GM12878 (cell line): ENCODE results near the gene SH3BP5.

Experiments used
- CTCF ChIP-seq, 3 experiments: IDR thresholded peaks in 2 of 3; conservative IDR thresholded peaks in 1 of 3; 2 replicates each; pipeline ENCODE4 v1.5.1; 2011; ENCODE audit warnings: low read depth in 3 of 3, low read length in 3 of 3, mild to moderate bottlenecking in 3 of 3, control low read depth in 2 of 3, moderate library complexity in 2 of 3, inconsistent platforms in 1 of 3, mixed read lengths in 1 of 3; ENCODE audit not compliant: control insufficient read depth in 2 of 3, insufficient read depth in 1 of 3; ENCODE audit errors: extremely low read depth in 1 of 3
- EGR1 ChIP-seq, 2 experiments: IDR thresholded peaks; 1 replicate in 1 of 2; 2 replicates in 1 of 2; pipeline ENCODE4 v1.6.1; 2011 to 2012; ENCODE audit warnings: low read depth in 2 of 2, low read length in 2 of 2, borderline replicate concordance in 1 of 2, mild to moderate bottlenecking in 1 of 2, moderate library complexity in 1 of 2
- EP300 ChIP-seq, 2 experiments: fragments of 150-350 bp in 1 of 2; IDR thresholded peaks; 2 replicates each; pipeline ENCODE4 v1.6.1; 2011 to 2012; ENCODE audit warnings: low read depth in 2 of 2, low read length in 2 of 2, borderline replicate concordance in 1 of 2, improper control_type of control experiment in 1 of 2, inconsistent platforms in 1 of 2; ENCODE audit not compliant: control insufficient read depth in 1 of 2
- ETV6 ChIP-seq, 2 experiments: fragments of 450-650 bp in 1 of 2; IDR thresholded peaks in 1 of 2; conservative IDR thresholded peaks in 1 of 2; 2 replicates each; pipeline ENCODE4 v1.6.1; 2014; ENCODE audit warnings: antibody characterized with exemption in 1 of 2, borderline replicate concordance in 1 of 2, low read depth in 1 of 2, mild to moderate bottlenecking in 1 of 2, moderate library complexity in 1 of 2
- HSF1 ChIP-seq: fragments of 150-350 bp; IDR thresholded peaks from 2 replicates; pipeline ENCODE4 v1.6.1; 2014; ENCODE audit warnings: mild to moderate bottlenecking, low read depth, low read length
- MAX ChIP-seq: IDR thresholded peaks from 2 replicates; pipeline ENCODE4 v1.6.1; 2012; ENCODE audit warnings: low read depth, low read length, improper control_type of control experiment
- ZNF217 ChIP-seq: fragments of 450-650 bp; IDR thresholded peaks from 2 replicates; pipeline ENCODE4 v1.6.1; 2017; ENCODE audit warnings: antibody characterized with exemption, mild to moderate bottlenecking

GRCh38 chr3:15277861-15278500 is 54.4 kb downstream of the SH3BP5 start:
- TF ChIP-seq EP300 (IDR thresholded peaks at IDR 0.05; ENCODE audit: borderline replicate concordance in 1 of 2, control insufficient read depth in 1 of 2, low read depth in 2 of 2, low read length in 2 of 2) (no peak), EGR1 (IDR thresholded peaks at IDR 0.05; ENCODE audit: borderline replicate concordance in 1 of 2, low read depth in 2 of 2, low read length in 2 of 2) (no peak), CTCF (IDR thresholded peaks at IDR 0.05 in 2 of 3, conservative IDR thresholded peaks at IDR 0.05 in 1 of 3; ENCODE audit: control insufficient read depth in 2 of 3, extremely low read depth in 1 of 3, insufficient read depth in 1 of 3, low read depth in 3 of 3, low read length in 3 of 3) (no peak), ZNF217 (no peak), ETV6 (conservative IDR thresholded peaks at IDR 0.05 in 1 of 2, IDR thresholded peaks at IDR 0.05 in 1 of 2; ENCODE audit: borderline replicate concordance in 1 of 2, low read depth in 1 of 2) (no peak), HSF1 (no peak), MAX (no peak)
